MCF 10A (cell line): ENCODE results near the gene MS4A15. TPM values are rescaled to one million over a fixed set of nuclear protein-coding genes. Genes with fewer than 3 reads are reported as not detected.

Source experiments
- BruUV-seq: library from RNA; stranded (reverse); fragments of 400-500 nt; replicated peaks from 2 replicates; lab custom pipeline; 2021; lab: Mats Ljungman, UMichigan
- CTCF ChIA-PET: fragments of 300-600 bp; sonication (Branson Sonifier 250); formaldehyde crosslinking; extraction: SDS; loops from one replicate; lab custom pipeline; 2021; ENCODE audit warnings: antibody characterized with exemption, inconsistent platforms; lab: Yijun Ruan, JAX
- POLR2A ChIA-PET: fragments of 300-600, 350-650 bp; sonication (Branson Sonifier 250); formaldehyde crosslinking; extraction: SDS; loops from one replicate; lab custom pipeline; 2020; ENCODE audit warnings: antibody characterized with exemption, inconsistent platforms; lab: Yijun Ruan, JAX
- DNase-seq: peaks from one replicate; pipeline ENCODE4 v3.0.0-alpha.2; 2018; ENCODE audit not compliant: unreplicated experiment
- H3K27ac Mint-ChIP-seq: one replicate; pipeline ENCODE4 v1.8.0; 2022; ENCODE audit warnings: mild to moderate bottlenecking, low read depth, mixed read lengths; ENCODE audit not compliant: unreplicated experiment
- H3K27me3 Mint-ChIP-seq: one replicate; pipeline ENCODE4 v1.8.0; 2022; ENCODE audit warnings: mixed read lengths; ENCODE audit not compliant: insufficient read depth, unreplicated experiment
- H3K36me3 Mint-ChIP-seq: one replicate; pipeline ENCODE4 v1.8.0; 2022; ENCODE audit warnings: mild to moderate bottlenecking, moderate library complexity, mixed read lengths; ENCODE audit not compliant: insufficient read depth, unreplicated experiment
- H3K4me1 Mint-ChIP-seq: one replicate; pipeline ENCODE4 v1.8.0; 2022; ENCODE audit warnings: mixed read lengths; ENCODE audit not compliant: insufficient read depth, unreplicated experiment
- H3K4me3 Mint-ChIP-seq: one replicate; pipeline ENCODE4 v1.8.0; 2022; ENCODE audit warnings: mild to moderate bottlenecking, moderate library complexity, mixed read lengths; ENCODE audit not compliant: unreplicated experiment
- H3K9me3 Mint-ChIP-seq: one replicate; pipeline ENCODE4 v1.8.0; 2022; ENCODE audit warnings: mixed read lengths; ENCODE audit not compliant: unreplicated experiment
- CTCF ChIP-seq: fragments of 200-600 bp; IDR thresholded peaks from one replicate; pipeline ENCODE4 v1.8.0; 2022; ENCODE audit warnings: antibody characterized with exemption, mild to moderate bottlenecking; ENCODE audit not compliant: unreplicated experiment
- intact Hi-C: fragments of 100-400 bp; cut with micrococcal nuclease; formaldehyde crosslinking; loops from 2 replicates; pipeline ENCODE4 v1.14.1; 2022
- total RNA-seq: library from RNA; stranded (reverse); gene quantifications from 2 replicates; pipeline ENCODE4 v1.2.3, GENCODE V29; 2022

MS4A15 gene
- total RNA-seq, 1 experiment from 2014 or later, result not detected

- no peak for DNase-seq
- Mint-ChIP-seq H3K27ac (no peak overlapping the region), H3K27me3 (peaks cover 8% of the 10 kb centered on the region), H3K4me1 (no peaks in the 10 kb centered on the region), H3K9me3 (no peaks in the 10 kb centered on the region), H3K4me3 (no peak overlapping the region), H3K36me3 (no peaks in the 10 kb centered on the region)
- POLR2A ChIA-PET, result no interaction called here
- TF ChIP-seq CTCF, result no peak
- CTCF ChIA-PET, result interaction anchor here (0.6 to 2.0 kb wide), 2 partner anchors 126 to 362 kb away, joined by 3 to 6 read pairs; partner anchors contain the start of gene MS4A8
- no TSS peak for BruUV-seq
- intact Hi-C loops, result no loop called here
Observed at GRCh38 chr11:60825118-60825517, 68.5 kb downstream of the MS4A15 start.

- Mint-ChIP-seq H3K9me3 (no peaks in the 10 kb centered on the region), H3K4me1 (no peaks in the 10 kb centered on the region), H3K36me3 (no peaks in the 10 kb centered on the region), H3K27me3 (peaks cover 8% of the 10 kb centered on the region), H3K4me3 (no peak overlapping the region), H3K27ac (no peak overlapping the region)
- no peak for TF ChIP-seq CTCF
- POLR2A ChIA-PET, result no interaction called here
- no peak for DNase-seq
- intact Hi-C loops, result no loop called here
- CTCF ChIA-PET, result interaction anchor here (0.7 to 2.0 kb wide), 3 partner anchors 64 to 361 kb away, joined by 3 to 6 read pairs (median 4); no protein-coding TSS in a partner anchor
- no TSS peak for BruUV-seq
Observed at GRCh38 chr11:60825790-60826189, 69.1 kb downstream of the MS4A15 start.

Other genes starting within 250 kb of the MS4A15 start
- not detected in 2 replicates for gene MS4A13, start 241.5 kb upstream of the MS4A15 start, total RNA-seq
- not detected in 2 replicates for gene MS4A8, start 57.3 kb upstream of the MS4A15 start, total RNA-seq
- not detected in 2 replicates for gene MS4A18, start 32.1 kb upstream of the MS4A15 start, total RNA-seq
- gene MS4A10, start 28.5 kb downstream of the MS4A15 start, total RNA-seq, result not detected in 2 replicates
- 37.5 and 57.8 TPM in 2 replicates for gene CCDC86, start 85.2 kb downstream of the MS4A15 start, total RNA-seq
- gene PTGDR2, start 99.1 kb downstream of the MS4A15 start, total RNA-seq, result not detected in 2 replicates
- gene ZP1, start 110.7 kb downstream of the MS4A15 start, total RNA-seq, result not detected in 2 replicates
- gene PRPF19, start 149.7 kb downstream of the MS4A15 start, total RNA-seq, result 99.0 and 115 TPM in 2 replicates
- gene TMEM109, start 157.3 kb downstream of the MS4A15 start, total RNA-seq, result 39.5 and 45.8 TPM in 2 replicates
- 20.5 and 22.5 TPM in 2 replicates for gene TMEM132A, start 167.6 kb downstream of the MS4A15 start, total RNA-seq
- gene SLC15A3, start 195.3 kb downstream of the MS4A15 start, total RNA-seq, result not detected in 2 replicates
- not detected in 2 replicates for gene CD6, start 214.8 kb downstream of the MS4A15 start, total RNA-seq